ENCODE data around the gene ZNF175.
A peak's percentile ranks its signal among the peaks of the same experiment; 100 is the strongest.

The ZNF175 gene

DNA sequence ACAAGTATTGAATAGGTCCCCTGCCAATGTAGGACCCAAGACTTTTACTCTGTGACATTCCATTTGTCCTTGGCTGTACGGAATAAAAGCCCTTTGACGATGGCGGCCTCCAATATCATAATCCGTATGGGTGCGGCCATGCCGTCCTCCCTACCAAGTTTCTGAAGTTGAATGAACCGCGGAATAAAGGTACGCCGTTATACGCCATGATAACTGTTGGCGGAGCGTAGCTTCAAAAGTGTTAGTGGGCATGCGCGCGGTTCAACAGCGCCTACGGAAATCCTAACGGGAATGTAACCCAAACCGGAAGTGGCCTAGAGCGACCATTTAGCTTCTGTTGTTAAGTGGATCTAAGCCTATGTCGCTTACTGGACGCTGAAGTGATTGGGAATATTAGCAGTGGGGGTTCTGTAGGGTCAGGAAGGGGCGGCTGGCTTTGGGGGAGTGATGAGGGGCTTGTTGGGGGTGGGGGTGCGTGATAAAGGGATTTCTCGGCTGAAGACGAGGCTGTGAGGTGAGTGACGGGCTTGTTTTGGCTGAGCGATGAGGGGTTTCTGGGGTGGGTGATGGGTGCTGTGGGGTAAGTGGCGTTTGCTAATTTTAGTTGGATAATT is at the start of gene ZNF175:
TSS of gene ZNF175 (plus strand) at position 322 of the 614 bp plus-strand sequence. CDS start 2,047 bp downstream, outside the sequence.
- peak; percentile 90 for FAIRE-seq

GRCh38 chr19:51521357-51521756 is 49.7 kb upstream of the ZNF175 start:
- DNase-seq (ENCODE audit: low spot score) (no peak), FAIRE-seq (no peak)

More for the DNA sequence above, at the start of gene ZNF175:
- peak; percentile 85 for DNase-seq (ENCODE audit: low spot score)

GRCh38 chr19:51521781-51522180 is 49.3 kb upstream of the ZNF175 start:
- DNase-seq (ENCODE audit: low spot score) (no peak), FAIRE-seq (no peak)

DNA sequence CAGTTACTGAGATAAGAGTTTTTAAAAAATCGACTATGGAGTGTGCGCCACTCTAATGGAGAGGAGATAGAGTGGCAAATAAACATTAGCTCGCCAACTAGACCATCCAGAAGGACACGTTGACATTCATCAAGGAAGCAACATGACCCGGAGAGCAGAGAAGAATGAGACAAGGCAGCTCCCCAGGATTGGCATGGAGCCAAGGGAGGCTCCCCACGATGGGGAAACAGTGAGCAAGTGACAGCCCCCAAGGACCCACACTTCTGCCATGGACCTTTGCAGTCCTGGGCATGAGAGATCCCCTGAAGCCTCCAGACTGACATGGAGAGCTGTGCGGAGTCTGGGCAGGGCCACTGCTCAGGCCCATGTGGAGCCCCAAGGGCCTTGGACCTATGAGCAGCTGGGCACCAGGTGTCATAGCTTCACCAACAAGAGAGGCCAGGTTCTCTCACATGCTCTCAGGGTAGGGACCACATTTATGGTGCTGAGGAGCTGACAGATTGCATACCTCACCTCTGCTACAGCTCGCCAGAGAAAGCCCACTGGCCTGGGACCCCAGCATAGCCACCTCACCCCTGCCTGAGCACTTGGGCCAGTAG is 46.3 kb upstream of the ZNF175 start:
- no peak for DNase-seq (ENCODE audit: low spot score)
- FAIRE-seq: no peak

- DNase-seq (ENCODE audit: low spot score): no peak
- no peak for FAIRE-seq
Measured at GRCh38 chr19:51525651-51526050, 45.4 kb upstream of the ZNF175 start.

- no peak for FAIRE-seq
Measured at GRCh38 chr19:51529301-51529700, 41.8 kb upstream of the ZNF175 start.

GRCh38 chr19:51530616-51531015 is 40.5 kb upstream of the ZNF175 start:
- no peak for FAIRE-seq
- DNase-seq (ENCODE audit: low spot score): no peak

More at GRCh38 chr19:51529301-51529700, 41.8 kb upstream of the ZNF175 start:
- no peak for DNase-seq (ENCODE audit: low spot score)

DNA sequence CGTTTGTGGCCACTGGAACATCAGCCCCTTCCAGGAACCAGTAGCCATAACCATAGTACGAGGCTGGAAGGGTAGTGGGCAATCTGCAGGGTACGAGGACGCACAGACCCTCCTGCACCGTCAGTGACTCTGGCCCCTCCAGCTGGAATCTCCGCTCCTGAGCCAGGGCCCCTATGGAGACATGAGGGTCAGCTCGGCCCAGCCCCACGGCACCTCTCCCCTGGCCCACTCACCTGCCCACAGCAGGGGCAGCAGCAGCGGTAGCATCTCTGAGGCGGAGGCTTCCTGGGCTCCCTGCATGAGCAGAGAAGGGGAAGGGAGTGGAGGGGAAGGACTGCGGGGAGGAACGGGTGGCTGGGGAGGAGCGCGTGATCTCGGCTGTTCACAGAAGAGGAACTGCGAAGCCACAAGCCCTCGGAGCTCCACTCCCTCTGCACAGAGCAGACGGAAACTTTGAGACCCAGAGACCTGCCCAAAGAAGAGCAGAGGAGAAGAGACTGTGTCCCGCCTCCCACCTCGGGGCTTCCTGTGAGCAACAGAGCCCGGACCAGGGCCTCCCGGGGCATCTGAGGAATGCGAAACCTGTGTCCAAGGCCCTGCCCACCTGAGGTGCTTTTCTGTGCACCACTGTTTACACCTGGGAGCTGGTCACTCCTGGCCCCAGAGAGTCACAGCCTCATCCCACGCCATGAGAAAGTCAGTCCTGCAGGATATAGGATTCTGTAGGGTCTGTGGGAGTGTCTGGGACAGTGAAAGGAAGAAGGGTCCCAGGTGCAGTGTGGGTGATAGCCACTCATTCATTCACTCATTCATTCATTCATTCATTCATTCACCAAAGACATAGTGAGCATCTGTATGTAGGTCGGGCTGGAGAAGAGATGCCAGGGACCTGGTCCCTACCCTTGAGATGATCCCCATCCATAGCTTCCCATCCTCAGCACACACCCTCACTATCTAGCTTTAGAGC is 39.5 kb upstream of the ZNF175 start, which contains the start of gene SIGLEC6:
TSS of gene SIGLEC6 (minus strand) at position 322 of the 967 bp plus-strand sequence. CDS start at position 300, 22 bp downstream.
- FAIRE-seq: no peak

DNA sequence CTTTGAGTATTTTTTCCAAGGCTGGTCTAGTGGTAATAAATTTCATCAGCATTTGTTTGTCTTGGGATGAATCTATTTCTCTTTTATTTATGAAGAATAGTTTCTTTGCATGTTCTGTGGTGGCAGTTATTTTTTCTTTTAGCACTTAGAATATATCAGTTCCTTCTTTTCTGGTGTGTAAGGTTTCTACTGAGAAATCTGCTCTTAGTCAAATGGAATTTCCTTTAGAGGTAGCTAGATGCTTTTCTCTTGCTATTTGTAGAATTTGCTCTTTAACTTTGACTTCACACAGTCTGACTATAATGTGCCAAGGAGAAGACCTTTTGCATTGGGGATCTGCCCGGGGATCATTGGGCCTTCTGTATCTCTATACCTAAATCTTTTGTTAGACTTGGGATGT is 35.5 kb upstream of the ZNF175 start:
- DNase-seq (ENCODE audit: low spot score) (no peak), FAIRE-seq (no peak)

More for the DNA sequence above, 39.5 kb upstream of the ZNF175 start, which contains the start of gene SIGLEC6:
- no peak for DNase-seq (ENCODE audit: low spot score)

GRCh38 chr19:51539821-51540366 is 31.2 kb upstream of the ZNF175 start:
- FAIRE-seq (no peak), DNase-seq (ENCODE audit: low spot score) (no peak)

GRCh38 chr19:51541458-51542357 is 29.4 kb upstream of the ZNF175 start:
- no peak for FAIRE-seq

DNA sequence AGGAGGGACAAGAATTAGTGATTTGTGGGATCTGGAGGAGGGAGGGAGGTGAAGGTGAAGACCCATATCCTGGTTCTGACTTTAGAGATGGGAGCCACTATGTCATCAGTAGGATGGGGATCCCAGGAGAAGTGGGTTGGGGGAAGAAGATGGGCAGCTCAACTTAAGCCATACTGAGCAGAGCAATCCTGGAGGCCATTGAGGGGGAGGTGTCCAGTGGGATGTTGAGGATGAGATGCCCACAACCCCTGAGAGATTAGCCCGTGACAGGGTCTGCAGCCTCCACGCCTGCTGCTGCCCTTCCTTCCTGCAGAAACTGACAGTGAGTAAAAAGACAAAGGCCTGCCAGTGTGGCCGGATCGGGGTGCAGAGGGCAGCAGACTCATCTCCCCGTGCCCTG is 28.4 kb upstream of the ZNF175 start:
- DNase-seq (ENCODE audit: low spot score): no peak
- no peak for FAIRE-seq

More at GRCh38 chr19:51541458-51542357, 29.4 kb upstream of the ZNF175 start:
- no peak for DNase-seq (ENCODE audit: low spot score)

GRCh38 chr19:51544038-51544437 is 27.0 kb upstream of the ZNF175 start:
- FAIRE-seq: no peak
- DNase-seq (ENCODE audit: low spot score): no peak

DNA sequence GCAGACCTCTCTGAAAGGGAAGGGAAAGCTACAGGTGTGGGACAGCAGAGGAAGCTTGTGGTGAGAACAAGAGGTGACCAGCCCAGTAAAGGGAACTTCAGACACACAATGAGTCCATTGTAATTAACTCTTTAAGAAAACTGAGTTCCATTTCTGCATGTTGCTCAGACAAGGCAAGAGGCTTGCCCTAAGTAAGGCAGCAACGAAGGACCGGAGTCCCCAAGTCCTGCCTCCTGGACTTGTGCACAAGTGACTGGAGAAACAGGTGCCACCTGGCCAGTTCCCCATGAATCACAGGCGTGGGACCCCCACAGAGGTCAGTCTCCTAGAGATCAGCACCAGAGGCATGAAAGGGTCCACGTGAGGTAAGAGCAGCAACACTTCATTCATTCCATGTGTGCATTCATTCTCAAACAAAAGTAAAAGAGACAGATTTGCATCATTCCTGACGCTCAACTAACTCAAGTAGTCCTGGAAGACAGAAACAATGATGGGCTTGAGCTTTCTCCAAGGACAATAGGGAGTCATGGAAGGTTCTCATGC is 24.9 kb upstream of the ZNF175 start:
- DNase-seq (ENCODE audit: low spot score) (no peak), FAIRE-seq (no peak)

DNA sequence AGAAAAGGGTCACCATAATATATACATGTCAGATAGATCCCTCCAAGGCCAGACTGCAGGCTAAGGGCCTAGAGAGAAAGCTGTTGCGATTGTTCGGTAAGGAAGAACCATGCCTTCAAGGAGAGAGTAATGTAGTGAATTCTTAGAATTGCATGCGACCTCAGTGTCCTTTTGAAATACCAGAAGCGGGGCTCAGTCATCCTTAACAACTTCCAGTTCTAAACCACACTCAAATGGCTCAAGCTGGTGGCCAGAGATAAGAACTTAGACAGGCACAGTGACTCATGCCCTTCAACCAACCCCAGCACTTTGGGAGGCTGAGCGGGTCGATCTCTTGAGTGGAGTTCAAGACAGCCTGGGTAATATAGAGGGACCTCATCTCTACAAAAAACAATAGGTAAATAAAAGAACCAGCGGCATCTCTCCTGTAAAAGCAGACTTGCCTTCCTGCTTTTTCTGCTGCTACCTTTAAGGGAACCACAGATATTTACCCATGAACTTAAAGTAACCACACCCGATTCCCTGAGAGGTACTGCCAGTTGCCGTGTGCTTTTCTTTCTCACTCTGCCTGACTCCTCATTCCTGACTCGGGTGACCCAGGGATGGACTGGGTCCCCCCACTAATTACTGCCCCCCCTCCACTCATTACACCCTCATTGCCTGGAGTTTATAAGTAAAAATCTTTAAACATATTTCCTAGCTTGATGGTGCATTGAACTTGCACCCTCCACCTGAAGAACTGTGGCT is 24.3 kb upstream of the ZNF175 start:
- DNase-seq (ENCODE audit: low spot score) (peak; percentile 76), FAIRE-seq (peak; percentile 92)

- FAIRE-seq (no peak), DNase-seq (ENCODE audit: low spot score) (peak; percentile 12)
Measured at GRCh38 chr19:51547397-51548212, 23.5 kb upstream of the ZNF175 start.

- FAIRE-seq (no peak), DNase-seq (ENCODE audit: low spot score) (no peak)
Measured at GRCh38 chr19:51548213-51548651, 22.9 kb upstream of the ZNF175 start.

GRCh38 chr19:51548891-51549305 is 22.2 kb upstream of the ZNF175 start:
- FAIRE-seq (no peak), DNase-seq (ENCODE audit: low spot score) (no peak)

Measured in RCC 7860 (cell line).